Measurements from ENCODE around the gene STOX2. TPM values are rescaled to one million over a fixed set of nuclear protein-coding genes. Genes with fewer than 3 reads are reported as not detected.
"Not testable (repeated sequence)": the region's sequence is repeated elsewhere in the genome, so short reads cannot be mapped to it uniquely, and the experiment has no call there.

The STOX2 gene
- total RNA-seq, 1 donor from 2014 or later, result 42.3 TPM

DNA sequence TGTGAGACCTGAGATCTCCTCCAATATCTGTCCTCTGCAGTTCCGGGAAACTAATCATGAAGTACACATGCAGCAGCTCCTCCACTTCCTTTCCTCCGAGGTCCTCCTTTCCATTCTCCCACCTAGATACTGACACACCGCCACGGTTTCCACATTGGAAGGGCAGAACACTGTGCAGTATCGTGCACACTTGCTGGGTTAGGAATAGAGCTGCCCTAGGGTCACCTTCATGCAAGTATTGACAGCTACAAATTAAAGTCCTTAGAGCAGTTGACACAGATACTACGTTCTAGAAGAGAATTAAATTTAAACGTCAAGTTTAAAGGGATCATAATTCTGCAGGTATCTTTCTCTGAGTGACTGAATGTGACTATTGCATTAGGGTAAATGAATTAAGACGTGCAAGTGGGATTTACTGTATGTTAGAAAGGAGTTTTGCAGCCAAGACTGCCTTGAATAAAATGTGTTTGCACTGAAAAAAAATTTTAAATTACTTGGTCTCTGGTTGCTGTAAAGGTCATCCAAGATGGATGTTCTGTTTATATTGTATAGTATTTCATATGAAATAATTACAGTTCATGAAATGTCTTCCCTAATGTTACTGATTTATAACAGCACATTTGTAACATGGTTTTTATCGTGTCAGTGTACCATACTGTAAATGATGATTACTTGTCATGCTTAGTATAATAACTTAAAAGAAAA, 117.7 kb downstream of the STOX2 start:
- DNase-seq, result no peak

DNA sequence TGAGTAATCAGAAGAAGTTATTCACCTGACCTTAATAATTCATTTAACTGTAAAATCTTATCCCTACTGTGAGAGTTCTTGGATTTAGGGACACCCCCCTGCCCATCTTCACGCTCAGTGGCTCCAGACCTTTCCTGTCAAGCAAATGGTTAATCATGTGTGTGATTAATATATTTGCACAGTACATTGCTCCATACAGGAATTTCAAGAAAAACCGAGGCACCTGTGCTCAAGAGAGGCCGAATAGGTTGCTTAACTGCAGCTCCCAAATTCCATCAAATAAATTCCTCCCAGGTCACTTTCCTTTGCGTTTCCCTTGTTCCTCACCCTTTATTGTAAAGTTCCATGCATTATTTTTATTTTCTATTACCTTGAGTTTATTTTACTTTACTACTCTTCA, 119.5 kb downstream of the STOX2 start:
- DNase-seq, result no peak

DNA sequence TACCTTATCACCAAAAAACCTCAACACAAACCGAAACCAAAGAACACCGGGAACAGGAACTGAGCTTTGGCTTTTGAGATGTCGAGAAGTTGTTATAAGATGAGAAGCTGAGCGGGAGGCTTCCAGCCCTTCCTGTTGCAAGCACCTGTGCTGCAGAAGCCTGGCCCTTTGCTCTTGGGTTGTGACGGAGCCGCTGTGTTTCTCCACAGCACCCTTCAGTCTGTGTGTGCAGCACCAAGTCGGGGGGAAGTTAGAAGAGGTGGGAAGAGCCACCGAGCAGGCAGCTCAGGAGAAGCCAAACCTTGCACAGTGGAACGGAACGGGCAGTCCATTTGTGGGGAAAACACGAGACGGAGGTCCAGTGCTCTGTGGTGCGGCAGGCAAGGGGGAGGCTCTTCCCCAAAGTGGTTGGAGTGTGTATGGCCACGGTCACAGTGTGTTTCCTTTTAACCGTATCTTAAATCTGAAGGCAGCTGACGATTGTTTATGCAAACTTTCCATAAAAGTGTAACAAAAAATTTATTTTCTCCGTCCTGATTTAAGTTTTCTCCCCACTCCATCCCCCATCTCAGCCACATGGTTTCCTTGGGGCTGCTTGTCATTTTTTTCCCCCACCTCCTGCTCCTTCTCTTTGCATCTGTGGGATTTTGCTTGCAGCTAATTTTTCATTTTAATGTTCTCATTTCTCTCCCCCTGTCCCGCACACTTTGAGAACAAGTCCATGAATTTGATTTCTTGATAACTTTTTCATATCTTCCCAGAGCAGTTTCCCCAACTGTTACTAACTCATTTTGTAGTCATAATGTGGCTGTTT, 123.7 kb downstream of the STOX2 start:
- DNase-seq, result no peak

DNA sequence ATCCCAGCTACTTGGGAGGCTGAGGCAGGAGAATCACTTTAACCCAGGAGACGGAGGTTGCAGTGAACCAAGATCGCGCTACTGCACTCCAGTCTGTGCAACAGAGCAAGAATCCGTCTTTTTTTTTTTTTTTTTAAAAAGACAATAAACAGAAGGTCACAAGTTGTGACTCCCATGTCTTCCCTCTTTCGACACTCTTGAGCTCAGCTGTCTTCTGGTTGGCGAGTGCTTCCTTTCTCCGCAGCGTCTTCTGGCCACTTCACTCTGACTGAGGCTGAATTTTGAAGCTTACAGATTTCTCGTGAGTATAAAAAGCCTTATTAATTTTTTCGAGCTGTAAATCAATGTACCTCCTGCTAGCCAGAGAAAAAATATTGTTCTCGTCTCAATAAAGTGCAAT, 124.9 kb downstream of the STOX2 start:
- no peak for DNase-seq

- DNase-seq, result no peak
Measured at GRCh38 chr4:184030764-184031163, 125.7 kb downstream of the STOX2 start.

DNA sequence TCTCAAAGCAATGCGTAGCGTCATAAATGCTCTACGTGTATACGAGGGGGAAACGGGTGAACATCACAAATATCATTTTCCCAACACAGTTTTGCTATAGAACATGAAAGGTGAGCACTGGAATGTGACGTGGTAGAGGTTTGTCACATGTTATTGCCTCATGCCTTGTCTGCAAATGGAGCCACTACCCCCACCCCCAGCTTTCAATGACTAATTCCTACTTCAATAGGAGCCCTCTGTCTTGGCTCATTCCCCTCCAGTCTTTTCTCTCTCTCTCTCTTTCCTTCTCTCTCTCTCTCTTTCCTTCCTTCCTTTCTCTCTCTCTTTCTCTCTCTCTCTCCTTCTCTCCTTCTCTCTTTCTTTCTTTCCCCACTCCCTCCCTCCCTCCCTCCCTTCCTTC, 127.0 kb downstream of the STOX2 start:
- DNase-seq, result no peak

GRCh38 chr4:184039963-184040383, 134.9 kb downstream of the STOX2 start:
- DNase-seq, result peak; percentile 7

DNA sequence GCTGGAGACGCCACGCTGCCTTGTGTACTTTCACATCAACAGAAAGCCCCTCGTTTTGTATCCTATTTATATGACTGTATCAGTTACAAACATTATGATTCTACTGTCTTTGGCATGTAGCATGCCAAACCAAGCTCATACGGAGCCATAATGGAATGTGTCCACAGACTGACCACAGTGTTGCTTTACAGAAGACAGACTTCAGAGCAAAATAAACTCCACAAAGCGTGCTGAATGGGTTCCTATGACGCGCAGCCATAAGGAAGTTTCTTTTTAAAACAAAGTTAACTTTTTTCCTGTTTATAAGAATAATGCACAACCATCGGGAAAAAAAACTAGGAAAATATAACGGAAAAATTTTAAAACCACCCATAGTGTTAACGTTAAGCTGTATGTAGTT, 136.0 kb downstream of the STOX2 start:
- no peak for DNase-seq

DNA sequence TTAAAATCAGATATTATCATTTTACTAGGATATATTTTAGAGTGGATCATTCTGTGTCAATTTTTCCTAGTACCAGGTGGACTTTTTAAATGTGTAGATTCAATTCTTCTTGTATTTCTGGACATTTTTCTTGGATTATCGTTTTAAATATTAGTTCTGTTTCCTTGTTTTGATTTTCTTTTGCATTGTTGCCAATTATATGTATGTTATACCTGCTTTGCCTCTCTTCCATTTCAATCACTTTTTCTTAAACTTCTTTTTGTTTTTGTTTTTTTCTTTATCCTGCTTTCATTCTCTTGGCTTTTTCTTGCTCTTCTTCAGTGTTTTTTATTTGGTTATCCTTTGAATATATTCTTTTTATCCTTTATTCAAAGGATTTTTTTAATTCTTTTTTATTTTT, 141.0 kb downstream of the STOX2 start:
- no peak for DNase-seq

GRCh38 chr4:184051262-184051661, 146.2 kb downstream of the STOX2 start:
- not testable (repeated sequence) for DNase-seq

- DNase-seq, result no peak
Measured at GRCh38 chr4:184052616-184053015, 147.5 kb downstream of the STOX2 start.

GRCh38 chr4:184053434-184053833, 148.3 kb downstream of the STOX2 start:
- DNase-seq, result no peak

GRCh38 chr4:184056877-184057276, 151.8 kb downstream of the STOX2 start:
- DNase-seq, result no peak

GRCh38 chr4:184058026-184058425, 152.9 kb downstream of the STOX2 start:
- DNase-seq, result no peak

DNA sequence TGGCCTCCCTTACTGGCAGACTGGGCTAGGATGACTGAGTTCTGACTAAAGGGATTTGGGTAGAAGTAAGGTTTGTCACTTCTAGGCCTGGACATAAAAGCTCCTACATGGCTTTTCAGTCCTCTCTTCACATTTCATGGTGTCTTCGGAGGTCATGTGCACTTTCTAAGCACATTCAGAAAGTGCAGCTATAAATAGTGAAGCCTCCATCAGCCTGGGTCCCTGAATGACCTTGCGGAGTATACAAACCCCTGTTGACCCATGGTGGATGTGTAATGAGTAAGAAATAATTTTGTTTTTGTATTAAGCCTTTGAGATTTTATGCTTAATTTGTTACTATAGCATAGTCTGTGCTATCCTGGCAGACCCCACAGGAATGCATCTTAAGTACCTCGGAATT, 154.0 kb downstream of the STOX2 start:
- DNase-seq, result no peak

DNA sequence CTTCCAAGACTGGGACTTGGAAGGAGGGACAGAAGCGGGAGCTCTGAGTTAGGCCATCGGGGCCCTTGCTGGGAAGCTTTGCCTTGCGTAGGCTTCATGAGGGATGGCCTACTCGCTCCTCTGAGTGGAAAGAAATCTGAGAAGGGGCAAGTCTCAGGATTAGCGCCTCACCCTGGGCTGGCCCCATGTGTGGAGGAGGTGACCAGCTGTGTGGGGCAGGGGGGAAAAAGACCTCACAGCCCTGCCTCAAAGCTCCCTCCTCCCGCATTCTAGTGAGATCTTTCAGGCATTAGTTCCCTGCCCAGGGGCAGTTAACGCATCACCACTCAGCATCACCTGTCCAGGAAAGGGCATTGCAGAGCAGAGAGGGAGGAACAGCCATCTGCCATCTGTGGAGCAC, 156.5 kb downstream of the STOX2 start:
- DNase-seq, result no peak

DNA sequence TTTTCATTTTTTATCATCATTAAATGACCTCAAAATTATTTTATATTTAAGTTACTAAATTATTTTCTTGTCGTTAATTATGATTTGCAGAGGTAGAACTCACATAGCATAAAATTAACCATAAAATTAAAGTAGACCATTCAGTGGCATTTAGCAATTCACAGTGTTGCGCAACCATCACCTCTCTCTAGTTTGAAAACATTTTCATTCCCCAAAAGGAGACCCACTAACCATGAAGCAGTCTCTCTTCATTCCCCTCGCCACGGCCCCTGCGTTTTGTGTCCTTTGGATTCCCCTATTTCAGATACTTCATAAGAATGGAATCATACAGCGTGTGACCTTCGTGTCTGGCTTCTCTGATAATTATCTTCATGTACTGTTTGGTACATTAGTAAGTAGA, 157.7 kb downstream of the STOX2 start:
- no peak for DNase-seq

DNA sequence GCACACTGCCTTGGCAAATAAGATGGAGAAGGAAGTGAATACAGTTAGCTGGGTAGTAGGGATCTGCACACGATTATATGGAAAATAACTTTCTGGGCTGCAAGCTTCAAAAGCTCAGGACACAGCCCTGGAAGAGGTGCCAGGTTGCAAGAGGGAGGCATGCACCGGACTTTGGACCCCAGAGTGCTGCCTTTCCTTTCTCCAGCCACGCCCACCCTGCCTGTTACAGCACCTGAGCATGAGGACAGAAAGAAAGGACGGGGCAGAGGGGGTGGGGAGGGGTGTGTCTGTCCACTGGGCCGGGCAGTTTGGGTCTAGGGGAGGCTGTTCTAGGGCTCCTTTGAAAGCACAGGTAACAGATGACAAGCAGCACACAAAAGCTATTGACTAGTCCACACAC, 159.8 kb downstream of the STOX2 start:
- no peak for DNase-seq

DNA sequence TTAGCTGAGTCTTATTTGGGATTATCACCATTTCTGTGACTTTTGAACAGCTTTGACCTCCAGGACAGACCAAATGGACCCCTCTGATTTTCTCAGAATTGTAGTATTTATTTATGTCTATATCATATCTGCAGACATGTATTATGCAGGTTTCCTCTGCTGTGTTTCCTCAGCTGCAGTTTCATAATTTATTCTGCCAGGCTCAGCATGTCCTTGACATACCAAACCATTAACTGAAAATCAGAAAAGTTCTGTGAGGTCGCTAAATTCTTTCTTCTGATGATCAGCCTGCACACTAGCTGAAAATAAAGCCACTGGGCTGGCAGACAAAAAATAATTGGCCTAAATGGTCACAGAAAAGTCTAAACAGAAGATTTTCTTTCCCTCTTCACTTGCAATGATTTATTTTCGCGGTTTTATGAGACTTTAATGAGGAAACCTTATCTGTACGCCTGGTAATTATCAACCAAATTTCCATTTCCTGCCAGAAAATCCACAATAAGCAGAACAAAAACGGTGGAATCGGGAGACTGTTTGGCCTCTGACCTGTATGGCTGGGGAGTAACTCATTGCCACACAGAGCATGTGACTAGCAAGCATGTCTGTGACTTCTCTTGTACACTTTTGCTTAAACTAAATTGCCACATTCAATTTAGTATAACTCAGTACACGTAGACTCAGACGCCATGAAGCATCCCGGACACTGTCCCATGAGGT, 161.6 kb downstream of the STOX2 start:
- no peak for DNase-seq

DNA sequence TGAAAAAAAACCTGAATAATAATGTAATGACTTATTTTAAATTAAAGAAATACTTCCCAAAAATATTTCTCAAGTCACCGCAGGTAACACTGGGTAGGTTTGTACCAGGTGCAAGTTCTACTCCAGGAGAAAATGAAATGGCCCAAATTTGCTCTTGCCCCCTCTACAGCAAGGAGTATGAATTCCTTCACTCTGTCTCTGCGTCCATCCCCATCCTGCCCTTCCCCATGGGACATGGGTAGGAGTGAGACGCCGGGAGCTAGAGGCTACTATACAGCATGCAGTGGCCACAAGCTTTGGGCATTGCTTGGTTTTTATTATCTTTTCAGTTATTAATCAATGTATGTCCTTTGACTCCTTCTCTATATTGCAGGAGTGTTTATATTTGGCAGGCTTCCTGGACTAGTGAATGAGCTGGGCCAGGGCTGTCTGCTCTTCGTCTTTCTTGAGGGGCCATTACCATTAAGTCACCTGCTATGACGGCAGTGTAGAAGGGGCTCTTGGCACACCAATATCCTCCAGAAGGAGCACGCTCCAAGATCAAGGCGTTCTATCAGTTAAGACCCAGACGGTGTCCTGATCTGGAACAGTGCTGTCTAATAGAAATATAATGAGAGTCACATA, 162.9 kb downstream of the STOX2 start:
- no peak for DNase-seq
